GM12801 (cell line): ENCODE measurements around the gene SDR39U1.

ENCODE experiments used
- CTCF ChIP-seq: IDR thresholded peaks from one replicate; pipeline ENCODE4 v1.5.1; 2011; ENCODE audit warnings: control low read depth; ENCODE audit not compliant: insufficient read length; ENCODE audit errors: extremely low read depth

The SDR39U1 gene

GRCh38 chr14:24395609-24396582 lies 46.7 kb downstream of the SDR39U1 start:
- no peak for TF ChIP-seq CTCF

GRCh38 chr14:24394275-24394674 lies 48.3 kb downstream of the SDR39U1 start:
- TF ChIP-seq CTCF: no peak

GRCh38 chr14:24392325-24393091 lies 50.1 kb downstream of the SDR39U1 start:
- TF ChIP-seq CTCF: no peak

- no peak for TF ChIP-seq CTCF
These were observed 51.7 kb downstream of the SDR39U1 start for GRCh38 chr14:24390701-24391468.
